BJ (cell line): ENCODE results near the gene CBX3. TPM values are rescaled to one million over a fixed set of nuclear protein-coding genes. Genes with fewer than 3 reads are reported as not detected.

Source experiments
- CTCF ChIA-PET: fragments of 350-600 bp; formaldehyde crosslinking; extraction: SDS; loops from one replicate; lab custom pipeline; 2021; ENCODE audit warnings: antibody characterized with exemption, inconsistent platforms; lab: Yijun Ruan, JAX
- POLR2A ChIA-PET: fragments of 300-600 bp; sonication (Branson Sonifier 250); formaldehyde crosslinking; extraction: SDS; loops from one replicate; lab custom pipeline; 2021; ENCODE audit warnings: antibody characterized with exemption; lab: Charles Lee
- DNase-seq: peaks from one replicate; pipeline ENCODE4 v3.0.0-alpha.2; 2011; ENCODE audit warnings: low read depth
- H3K27me3 ChIP-seq: 2 replicates; pipeline ENCODE4 v1.6.0; 2011; ENCODE audit warnings: low read length; ENCODE audit not compliant: control insufficient read depth, insufficient read depth
- H3K36me3 ChIP-seq: 2 replicates; pipeline ENCODE4 v1.5.1; 2011; ENCODE audit warnings: low read length; ENCODE audit not compliant: control insufficient read depth, insufficient read depth
- H3K4me3 ChIP-seq: 2 replicates; pipeline ENCODE4 v1.5.1; 2011; ENCODE audit warnings: low read depth, mild to moderate bottlenecking, control low read depth, low read length
- polyA plus RNA-seq: library from polyadenylated mRNA; depleted of rRNA; stranded (reverse); fragments of >200 nt; gene quantifications from 2 replicates; pipeline ENCODE4 v1.2.3, GENCODE V29; 2011
- TF ChIP-seq, protein P1 (sequence below): IDR thresholded peaks from 2 replicates; pipeline ENCODE4 v1.5.1; 2011; ENCODE audit warnings: low read depth, mild to moderate bottlenecking, control low read depth, inconsistent platforms, low read length, moderate library complexity; ENCODE audit not compliant: insufficient read depth

Gene CBX3
- polyA plus RNA-seq, 1 experiment, result 37.0 TPM

DNA sequence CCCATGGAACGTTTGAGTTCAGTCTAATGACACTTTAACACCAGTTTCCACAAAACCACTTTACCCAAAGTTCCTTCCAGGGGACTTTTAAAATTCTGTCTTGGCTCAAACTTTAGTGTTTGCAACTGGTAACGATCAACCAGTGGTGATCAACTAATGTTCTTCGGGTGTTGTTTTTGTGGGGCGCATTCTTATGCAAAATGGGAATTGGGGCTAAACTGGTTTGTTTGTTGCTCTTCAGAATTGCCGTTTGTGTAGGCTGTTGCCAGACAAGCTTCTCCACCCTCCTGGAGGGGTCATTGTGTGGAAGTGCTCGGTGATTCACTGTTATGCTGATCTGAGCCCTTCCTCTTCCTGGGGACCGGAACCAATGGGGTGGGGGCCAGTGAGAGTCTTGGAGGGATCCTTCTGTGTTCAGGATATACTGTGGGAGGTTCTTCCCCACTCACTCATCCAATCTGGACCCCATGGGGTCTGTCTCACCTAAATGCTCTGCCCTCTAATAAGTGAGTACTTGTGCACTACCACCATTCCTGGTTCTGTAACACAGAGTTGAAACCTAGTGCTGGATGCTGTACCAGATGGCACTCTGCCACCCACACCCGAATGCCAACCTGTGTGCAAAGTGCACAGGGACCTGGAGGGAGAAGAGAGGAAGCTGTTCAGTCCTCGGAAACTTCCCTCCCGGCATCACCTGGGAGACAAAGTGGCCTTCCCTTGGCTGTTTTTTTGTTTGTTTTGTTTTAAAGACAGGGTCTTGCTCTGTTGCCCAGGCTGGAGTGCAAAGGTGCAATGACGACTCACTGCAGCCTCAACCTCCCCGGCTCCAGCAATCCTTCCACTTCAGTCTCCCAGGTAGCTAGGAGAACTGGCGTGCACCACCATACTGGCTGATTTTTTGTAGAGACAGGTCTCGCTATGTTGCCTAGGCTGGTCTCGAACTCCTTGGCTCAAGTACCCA, 47.4 kb upstream of the CBX3 start:
- H3K27me3 ChIP-seq, result no peaks in the 10 kb centered on the region
- POLR2A ChIA-PET, result no interaction called here
- H3K4me3 ChIP-seq, result no peak overlapping the region
- no peak for DNase-seq
- H3K36me3 ChIP-seq, result no peaks in the 10 kb centered on the region
- CTCF ChIA-PET, result interaction anchor here (1.3 kb wide), 1 partner anchor 38 kb away, joined by 3 read pairs; no protein-coding TSS in a partner anchor
- TF ChIP-seq, protein P1, sequence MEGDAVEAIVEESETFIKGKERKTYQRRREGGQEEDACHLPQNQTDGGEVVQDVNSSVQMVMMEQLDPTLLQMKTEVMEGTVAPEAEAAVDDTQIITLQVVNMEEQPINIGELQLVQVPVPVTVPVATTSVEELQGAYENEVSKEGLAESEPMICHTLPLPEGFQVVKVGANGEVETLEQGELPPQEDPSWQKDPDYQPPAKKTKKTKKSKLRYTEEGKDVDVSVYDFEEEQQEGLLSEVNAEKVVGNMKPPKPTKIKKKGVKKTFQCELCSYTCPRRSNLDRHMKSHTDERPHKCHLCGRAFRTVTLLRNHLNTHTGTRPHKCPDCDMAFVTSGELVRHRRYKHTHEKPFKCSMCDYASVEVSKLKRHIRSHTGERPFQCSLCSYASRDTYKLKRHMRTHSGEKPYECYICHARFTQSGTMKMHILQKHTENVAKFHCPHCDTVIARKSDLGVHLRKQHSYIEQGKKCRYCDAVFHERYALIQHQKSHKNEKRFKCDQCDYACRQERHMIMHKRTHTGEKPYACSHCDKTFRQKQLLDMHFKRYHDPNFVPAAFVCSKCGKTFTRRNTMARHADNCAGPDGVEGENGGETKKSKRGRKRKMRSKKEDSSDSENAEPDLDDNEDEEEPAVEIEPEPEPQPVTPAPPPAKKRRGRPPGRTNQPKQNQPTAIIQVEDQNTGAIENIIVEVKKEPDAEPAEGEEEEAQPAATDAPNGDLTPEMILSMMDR, result no peak

GRCh38 chr7:26155531-26156375, 45.8 kb upstream of the CBX3 start:
- CTCF ChIA-PET, result interaction anchor here (0.8 to 2.1 kb wide), 5 partner anchors 10 to 64 kb away, joined by 3 to 6 read pairs (median 3); no protein-coding TSS in a partner anchor
- H3K4me3 ChIP-seq, result no peak overlapping the region
- H3K27me3 ChIP-seq, result no peaks in the 10 kb centered on the region
- H3K36me3 ChIP-seq, result no peaks in the 10 kb centered on the region
- POLR2A ChIA-PET, result no interaction called here
- TF ChIP-seq, protein P1, result 0 out of 2 replicates have a peak, but pooled peaks have one; percentile 7
- DNase-seq, result no peak

DNA sequence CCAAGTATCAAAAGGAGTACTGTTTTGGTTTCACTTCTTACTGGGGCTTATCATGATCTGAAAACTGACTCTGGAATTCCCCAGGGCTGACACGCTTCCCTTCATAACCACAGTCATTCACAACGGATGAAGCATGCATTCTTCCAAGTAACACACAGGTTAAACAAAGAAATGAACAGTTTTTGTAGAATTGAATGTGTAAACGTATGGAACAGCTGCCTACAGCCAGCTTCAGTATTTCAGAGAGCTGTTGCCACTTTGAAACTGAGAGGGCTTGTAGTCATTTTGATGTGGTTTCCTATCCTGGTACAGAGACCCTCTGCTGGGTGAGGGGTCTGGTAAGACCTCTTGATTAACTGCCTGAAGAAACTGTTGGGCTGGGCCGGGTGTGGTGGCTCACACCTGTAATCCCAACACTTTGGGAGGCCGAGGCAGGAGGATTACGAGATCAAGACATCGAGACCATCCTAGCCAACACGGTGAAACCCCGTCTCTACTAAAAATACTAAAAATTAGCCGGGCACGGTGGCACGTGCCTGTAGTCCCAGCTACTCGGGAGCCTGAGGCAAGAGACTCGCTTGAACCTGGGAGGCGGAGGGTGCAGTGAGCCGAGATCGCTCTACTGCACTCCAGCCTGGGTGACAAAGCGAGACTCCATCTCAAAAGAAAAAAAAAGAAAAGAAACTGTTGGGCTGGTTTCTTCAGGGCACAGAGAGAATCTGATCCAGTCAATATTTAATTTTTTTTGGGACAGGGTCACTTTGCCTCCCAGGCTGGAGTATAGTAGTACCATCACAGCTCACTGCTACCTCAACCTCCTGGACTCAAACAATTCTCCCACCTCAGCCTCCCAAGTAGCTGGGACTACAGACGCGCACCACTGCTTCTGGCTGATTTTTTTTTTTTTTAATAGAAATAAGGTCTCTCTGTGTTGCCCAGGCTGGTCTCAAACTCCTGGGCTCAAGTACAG, 44.8 kb upstream of the CBX3 start:
- ChIA-PET CTCF (interaction anchor here (0.9 to 2.1 kb wide), 5 partner anchors 9 to 65 kb away, joined by 3 to 6 read pairs (median 3); no protein-coding TSS in a partner anchor), POLR2A (no interaction called here)
- DNase-seq, result peak; percentile 51
- TF ChIP-seq, protein P1, result no peak
- Histone ChIP-seq H3K36me3 (no peaks in the 10 kb centered on the region), H3K27me3 (no peaks in the 10 kb centered on the region), H3K4me3 (peak overlapping the region; percentile 6; the same call in 1 of the 2 replicates)

GRCh38 chr7:26157520-26158105, 43.9 kb upstream of the CBX3 start:
- TF ChIP-seq, protein P1, result no peak
- POLR2A ChIA-PET, result interaction anchor here (0.5 to 0.6 kb wide), 2 partner anchors 23 to 1009 kb away, joined by 3 to 4 read pairs; no protein-coding TSS in a partner anchor
- no peak overlapping the region for H3K4me3 ChIP-seq
- no peaks in the 10 kb centered on the region for H3K27me3 ChIP-seq
- H3K36me3 ChIP-seq, result no peaks in the 10 kb centered on the region
- no peak for DNase-seq
- CTCF ChIA-PET, result interaction anchor here (0.9 to 1.1 kb wide), 3 partner anchors 14 to 212 kb away, joined by 3 to 4 read pairs (median 3); no protein-coding TSS in a partner anchor
